HEK293T (cell line): ENCODE measurements around the gene TEKT2.

Source experiments
- ELF4 ChIP-seq: fragments of 450-650 bp; IDR thresholded peaks from 2 replicates; pipeline ENCODE4 v1.6.1; 2017; ENCODE audit warnings: antibody characterized with exemption
- SP1 ChIP-seq: fragments of 450-650 bp; IDR thresholded peaks from 2 replicates; pipeline ENCODE4 v1.6.1; 2017

GRCh38 chr1:36091698-36092097, 7.8 kb downstream of the TEKT2 start:
- TF ChIP-seq SP1 (no peak), ELF4 (no peak)
